GM12873 (cell line): ENCODE measurements around the gene CRIM1.

Source experiments
- TF ChIP-seq, protein P1 (sequence below): IDR thresholded peaks from 2 replicates; pipeline ENCODE4 v1.5.1; 2012; ENCODE audit warnings: low read depth, mild to moderate bottlenecking, moderate library complexity, low read length, control low read depth; ENCODE audit not compliant: insufficient read depth; ENCODE audit errors: missing control alignments

Gene CRIM1

GRCh38 chr2:36483290-36483689, 127.7 kb downstream of the CRIM1 start:
- TF ChIP-seq, protein P1, sequence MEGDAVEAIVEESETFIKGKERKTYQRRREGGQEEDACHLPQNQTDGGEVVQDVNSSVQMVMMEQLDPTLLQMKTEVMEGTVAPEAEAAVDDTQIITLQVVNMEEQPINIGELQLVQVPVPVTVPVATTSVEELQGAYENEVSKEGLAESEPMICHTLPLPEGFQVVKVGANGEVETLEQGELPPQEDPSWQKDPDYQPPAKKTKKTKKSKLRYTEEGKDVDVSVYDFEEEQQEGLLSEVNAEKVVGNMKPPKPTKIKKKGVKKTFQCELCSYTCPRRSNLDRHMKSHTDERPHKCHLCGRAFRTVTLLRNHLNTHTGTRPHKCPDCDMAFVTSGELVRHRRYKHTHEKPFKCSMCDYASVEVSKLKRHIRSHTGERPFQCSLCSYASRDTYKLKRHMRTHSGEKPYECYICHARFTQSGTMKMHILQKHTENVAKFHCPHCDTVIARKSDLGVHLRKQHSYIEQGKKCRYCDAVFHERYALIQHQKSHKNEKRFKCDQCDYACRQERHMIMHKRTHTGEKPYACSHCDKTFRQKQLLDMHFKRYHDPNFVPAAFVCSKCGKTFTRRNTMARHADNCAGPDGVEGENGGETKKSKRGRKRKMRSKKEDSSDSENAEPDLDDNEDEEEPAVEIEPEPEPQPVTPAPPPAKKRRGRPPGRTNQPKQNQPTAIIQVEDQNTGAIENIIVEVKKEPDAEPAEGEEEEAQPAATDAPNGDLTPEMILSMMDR = no peak

- TF ChIP-seq, protein P1 = no peak
Measured at GRCh38 chr2:36484454-36484853, 128.9 kb downstream of the CRIM1 start.

DNA sequence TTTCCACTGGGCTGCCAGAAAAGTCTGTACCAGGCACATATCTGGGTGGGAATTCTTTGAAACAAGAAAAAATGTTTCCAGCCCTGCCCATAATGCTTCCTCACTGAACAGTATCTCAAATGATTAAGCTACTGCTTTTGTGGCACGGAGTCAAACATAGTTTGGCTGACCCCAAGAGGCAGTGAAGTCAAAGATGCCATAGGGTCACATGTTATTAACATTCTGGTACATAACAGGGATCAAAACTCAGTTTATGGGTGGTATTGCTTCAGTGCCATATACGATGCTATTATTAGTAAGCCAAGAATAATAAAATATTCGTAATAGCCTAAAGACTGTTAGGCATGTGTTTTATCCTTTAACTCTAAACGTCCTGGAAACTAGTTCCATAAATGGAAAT, 129.9 kb downstream of the CRIM1 start:
- TF ChIP-seq, protein P1 = no peak

- TF ChIP-seq, protein P1 = no peak
Measured at GRCh38 chr2:36486521-36487044, 131.0 kb downstream of the CRIM1 start.

DNA sequence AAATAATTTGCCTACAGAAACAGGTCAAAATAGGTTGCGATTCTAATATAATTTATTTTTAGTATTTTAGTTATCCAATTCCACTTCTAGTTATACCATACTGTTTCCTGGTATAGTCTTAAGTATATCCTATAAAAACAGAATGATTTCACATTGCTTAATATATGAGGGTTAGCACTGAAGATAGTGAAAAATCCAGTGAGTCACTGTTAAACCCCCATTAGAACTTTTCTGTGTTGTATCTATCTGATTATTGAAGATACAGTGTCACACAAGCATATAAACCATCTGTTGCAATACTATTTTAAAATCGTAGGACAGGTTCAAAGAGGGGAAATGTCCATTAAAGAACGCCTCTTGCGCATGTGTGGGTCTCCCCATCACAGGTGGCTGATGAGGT, 132.4 kb downstream of the CRIM1 start:
- TF ChIP-seq, protein P1 = no peak

DNA sequence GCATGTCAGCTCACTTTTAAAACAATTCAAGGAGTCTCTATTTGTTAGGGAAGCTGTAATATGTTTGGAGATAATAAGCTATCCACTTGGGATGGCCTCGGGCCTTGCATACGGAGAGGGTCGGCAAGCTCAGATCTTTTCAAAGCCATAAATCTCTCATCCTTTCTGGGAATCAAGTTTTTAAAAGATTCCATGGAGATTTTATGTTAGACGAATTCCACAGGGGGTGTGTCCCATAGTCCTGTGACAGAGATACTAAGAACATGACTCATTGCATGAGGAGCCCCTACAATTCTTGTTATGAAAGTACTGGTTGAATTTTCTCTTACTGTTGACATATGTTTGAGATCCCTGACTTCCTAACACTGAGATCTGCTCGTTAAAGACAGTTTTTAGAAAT, 133.7 kb downstream of the CRIM1 start:
- TF ChIP-seq, protein P1 = no peak

- TF ChIP-seq, protein P1 = no peak
Measured at GRCh38 chr2:36490749-36491148, 135.2 kb downstream of the CRIM1 start.
